ENCODE data around the gene REC8. TPM values are rescaled to one million over a fixed set of nuclear protein-coding genes. Genes with fewer than 3 reads are reported as not detected.

The REC8 gene
- total and polyA plus RNA-seq, 2 of the 13 experiments (the other 11 are each of a cell fraction or from before 2014, with no cell fraction given) = 3.4 to 14.7 TPM

DNA sequence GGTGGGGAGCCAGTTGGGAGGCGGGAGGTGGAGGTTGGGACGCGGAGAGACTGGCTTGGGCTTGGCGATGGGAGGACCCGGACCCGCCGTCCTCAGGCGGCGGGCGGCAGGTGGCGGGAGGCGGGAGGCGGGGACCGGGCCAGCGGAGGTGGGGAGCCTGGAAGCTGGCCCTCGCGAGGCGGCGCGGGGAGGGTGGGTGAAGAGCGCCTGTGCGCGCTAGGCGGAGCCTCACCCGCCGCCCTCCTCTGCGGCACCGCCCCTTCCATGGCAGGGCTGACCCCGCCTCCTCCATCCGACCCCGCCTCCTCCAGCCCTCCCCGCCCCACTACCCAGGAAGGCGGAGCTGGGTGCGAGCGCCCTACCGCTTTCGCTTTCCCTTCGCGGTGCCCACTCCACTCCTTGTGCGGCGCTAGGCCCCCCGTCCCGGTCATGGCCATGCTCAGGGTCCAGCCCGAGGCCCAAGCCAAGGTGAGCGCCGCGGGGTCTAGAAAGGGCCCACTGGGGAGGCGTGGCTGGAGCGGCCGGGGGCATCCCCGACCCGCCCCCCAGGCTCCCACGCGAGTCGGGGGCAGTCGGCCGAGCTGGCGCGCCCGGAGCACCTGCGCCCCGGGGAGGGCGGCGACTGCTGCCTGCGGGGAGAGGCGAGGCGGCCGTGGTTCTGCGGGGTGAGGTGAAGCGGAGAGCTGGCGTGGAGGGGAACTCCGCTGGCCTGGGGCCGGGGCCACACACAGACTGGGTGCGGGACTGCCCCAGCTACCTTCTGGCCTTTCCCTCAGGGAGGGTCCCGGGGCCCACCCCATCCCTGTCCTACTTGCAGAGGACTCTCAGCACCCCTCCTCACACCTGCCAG is 35.8 kb upstream of the REC8 start, which contains the start of gene PSME1 (continued):
- TF ChIP-seq, protein P1, sequence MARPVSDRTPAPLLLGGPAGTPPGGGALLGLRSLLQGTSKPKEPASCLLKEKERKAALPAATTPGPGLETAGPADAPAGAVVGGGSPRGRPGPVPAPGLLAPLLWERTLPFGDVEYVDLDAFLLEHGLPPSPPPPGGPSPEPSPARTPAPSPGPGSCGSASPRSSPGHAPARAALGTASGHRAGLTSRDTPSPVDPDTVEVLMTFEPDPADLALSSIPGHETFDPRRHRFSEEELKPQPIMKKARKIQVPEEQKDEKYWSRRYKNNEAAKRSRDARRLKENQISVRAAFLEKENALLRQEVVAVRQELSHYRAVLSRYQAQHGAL (CRISPR knock-in tag; IDR thresholded peaks at IDR 0.05; ENCODE audit: not compliant biosample characterization) = peak; percentile 70
- TF ChIP-seq MEF2D (CRISPR knock-in tag; IDR thresholded peaks at IDR 0.05) (peak; percentile 89; the same call in 1 of the 2 replicates), ZNF598 (CRISPR knock-in tag; IDR thresholded peaks at IDR 0.05; ENCODE audit: borderline replicate concordance) (peak; percentile 69; the same call in 1 of the 2 replicates), IKZF1 (IDR thresholded peaks at IDR 0.05) (no peak), RFX3 (CRISPR knock-in tag; IDR thresholded peaks at IDR 0.05) (no peak; the same call in 1 of the 2 replicates), SP1 (IDR thresholded peaks at IDR 0.05) (peak; percentile 48; the same call in 1 of the 2 replicates), SP1 (CRISPR knock-in tag; IDR thresholded peaks at IDR 0.05) (peak; percentile 94), ZNF780A (CRISPR knock-in tag; IDR thresholded peaks at IDR 0.05) (no peak), ZNF180 (CRISPR knock-in tag; IDR thresholded peaks at IDR 0.05; ENCODE audit: borderline replicate concordance, low read depth) (no peak), FOXO1 (CRISPR knock-in tag; IDR thresholded peaks at IDR 0.05) (peak; percentile 34), PCBP1 (IDR thresholded peaks at IDR 0.05; ENCODE audit: borderline replicate concordance, low read depth, low read length) (no peak), ZC3H13 (CRISPR knock-in tag; IDR thresholded peaks at IDR 0.05) (no peak)
- TF ChIP-seq, protein P2, sequence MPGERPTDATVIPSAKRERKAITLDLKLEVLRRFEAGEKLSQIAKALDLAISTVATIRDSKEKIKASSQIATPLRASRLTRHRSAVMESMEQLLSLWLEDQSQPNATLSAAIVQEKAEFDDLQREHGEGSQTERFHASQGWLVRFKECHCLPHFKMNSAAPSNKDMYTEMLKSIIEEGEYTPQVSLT (CRISPR knock-in tag; IDR thresholded peaks at IDR 0.05; ENCODE audit: borderline replicate concordance, low read depth) = no peak
- TF ChIP-seq, protein P3, sequence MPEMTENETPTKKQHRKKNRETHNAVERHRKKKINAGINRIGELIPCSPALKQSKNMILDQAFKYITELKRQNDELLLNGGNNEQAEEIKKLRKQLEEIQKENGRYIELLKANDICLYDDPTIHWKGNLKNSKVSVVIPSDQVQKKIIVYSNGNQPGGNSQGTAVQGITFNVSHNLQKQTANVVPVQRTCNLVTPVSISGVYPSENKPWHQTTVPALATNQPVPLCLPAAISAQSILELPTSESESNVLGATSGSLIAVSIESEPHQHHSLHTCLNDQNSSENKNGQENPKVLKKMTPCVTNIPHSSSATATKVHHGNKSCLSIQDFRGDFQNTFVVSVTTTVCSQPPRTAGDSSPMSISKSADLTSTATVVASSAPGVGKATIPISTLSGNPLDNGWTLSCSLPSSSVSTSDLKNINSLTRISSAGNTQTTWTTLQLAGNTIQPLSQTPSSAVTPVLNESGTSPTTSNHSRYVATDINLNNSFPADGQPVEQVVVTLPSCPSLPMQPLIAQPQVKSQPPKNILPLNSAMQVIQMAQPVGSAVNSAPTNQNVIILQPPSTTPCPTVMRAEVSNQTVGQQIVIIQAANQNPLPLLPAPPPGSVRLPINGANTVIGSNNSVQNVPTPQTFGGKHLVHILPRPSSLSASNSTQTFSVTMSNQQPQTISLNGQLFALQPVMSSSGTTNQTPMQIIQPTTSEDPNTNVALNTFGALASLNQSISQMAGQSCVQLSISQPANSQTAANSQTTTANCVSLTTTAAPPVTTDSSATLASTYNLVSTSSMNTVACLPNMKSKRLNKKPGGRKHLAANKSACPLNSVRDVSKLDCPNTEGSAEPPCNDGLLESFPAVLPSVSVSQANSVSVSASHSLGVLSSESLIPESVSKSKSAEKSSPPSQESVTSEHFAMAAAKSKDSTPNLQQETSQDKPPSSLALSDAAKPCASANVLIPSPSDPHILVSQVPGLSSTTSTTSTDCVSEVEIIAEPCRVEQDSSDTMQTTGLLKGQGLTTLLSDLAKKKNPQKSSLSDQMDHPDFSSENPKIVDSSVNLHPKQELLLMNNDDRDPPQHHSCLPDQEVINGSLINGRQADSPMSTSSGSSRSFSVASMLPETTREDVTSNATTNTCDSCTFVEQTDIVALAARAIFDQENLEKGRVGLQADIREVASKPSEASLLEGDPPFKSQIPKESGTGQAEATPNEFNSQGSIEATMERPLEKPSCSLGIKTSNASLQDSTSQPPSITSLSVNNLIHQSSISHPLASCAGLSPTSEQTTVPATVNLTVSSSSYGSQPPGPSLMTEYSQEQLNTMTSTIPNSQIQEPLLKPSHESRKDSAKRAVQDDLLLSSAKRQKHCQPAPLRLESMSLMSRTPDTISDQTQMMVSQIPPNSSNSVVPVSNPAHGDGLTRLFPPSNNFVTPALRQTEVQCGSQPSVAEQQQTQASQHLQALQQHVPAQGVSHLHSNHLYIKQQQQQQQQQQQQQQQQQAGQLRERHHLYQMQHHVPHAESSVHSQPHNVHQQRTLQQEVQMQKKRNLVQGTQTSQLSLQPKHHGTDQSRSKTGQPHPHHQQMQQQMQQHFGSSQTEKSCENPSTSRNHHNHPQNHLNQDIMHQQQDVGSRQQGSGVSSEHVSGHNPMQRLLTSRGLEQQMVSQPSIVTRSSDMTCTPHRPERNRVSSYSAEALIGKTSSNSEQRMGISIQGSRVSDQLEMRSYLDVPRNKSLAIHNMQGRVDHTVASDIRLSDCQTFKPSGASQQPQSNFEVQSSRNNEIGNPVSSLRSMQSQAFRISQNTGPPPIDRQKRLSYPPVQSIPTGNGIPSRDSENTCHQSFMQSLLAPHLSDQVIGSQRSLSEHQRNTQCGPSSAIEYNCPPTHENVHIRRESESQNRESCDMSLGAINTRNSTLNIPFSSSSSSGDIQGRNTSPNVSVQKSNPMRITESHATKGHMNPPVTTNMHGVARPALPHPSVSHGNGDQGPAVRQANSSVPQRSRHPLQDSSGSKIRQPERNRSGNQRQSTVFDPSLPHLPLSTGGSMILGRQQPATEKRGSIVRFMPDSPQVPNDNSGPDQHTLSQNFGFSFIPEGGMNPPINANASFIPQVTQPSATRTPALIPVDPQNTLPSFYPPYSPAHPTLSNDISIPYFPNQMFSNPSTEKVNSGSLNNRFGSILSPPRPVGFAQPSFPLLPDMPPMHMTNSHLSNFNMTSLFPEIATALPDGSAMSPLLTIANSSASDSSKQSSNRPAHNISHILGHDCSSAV (CRISPR knock-in tag; IDR thresholded peaks at IDR 0.05; ENCODE audit: borderline replicate concordance) = peak; percentile 19; the same call in 1 of the 2 replicates
- TF ChIP-seq, protein P4, sequence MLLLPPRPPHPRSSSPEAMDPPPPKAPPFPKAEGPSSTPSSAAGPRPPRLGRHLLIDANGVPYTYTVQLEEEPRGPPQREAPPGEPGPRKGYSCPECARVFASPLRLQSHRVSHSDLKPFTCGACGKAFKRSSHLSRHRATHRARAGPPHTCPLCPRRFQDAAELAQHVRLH (CRISPR knock-in tag; IDR thresholded peaks at IDR 0.05; ENCODE audit: borderline replicate concordance, low read depth) = no peak
- TF ChIP-seq, protein P5, sequence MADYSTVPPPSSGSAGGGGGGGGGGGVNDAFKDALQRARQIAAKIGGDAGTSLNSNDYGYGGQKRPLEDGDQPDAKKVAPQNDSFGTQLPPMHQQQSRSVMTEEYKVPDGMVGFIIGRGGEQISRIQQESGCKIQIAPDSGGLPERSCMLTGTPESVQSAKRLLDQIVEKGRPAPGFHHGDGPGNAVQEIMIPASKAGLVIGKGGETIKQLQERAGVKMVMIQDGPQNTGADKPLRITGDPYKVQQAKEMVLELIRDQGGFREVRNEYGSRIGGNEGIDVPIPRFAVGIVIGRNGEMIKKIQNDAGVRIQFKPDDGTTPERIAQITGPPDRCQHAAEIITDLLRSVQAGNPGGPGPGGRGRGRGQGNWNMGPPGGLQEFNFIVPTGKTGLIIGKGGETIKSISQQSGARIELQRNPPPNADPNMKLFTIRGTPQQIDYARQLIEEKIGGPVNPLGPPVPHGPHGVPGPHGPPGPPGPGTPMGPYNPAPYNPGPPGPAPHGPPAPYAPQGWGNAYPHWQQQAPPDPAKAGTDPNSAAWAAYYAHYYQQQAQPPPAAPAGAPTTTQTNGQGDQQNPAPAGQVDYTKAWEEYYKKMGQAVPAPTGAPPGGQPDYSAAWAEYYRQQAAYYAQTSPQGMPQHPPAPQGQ (CRISPR knock-in tag; IDR thresholded peaks at IDR 0.05; ENCODE audit: borderline replicate concordance) = no peak

Measured in HepG2 (cell line).